HK-2 (cell line): ENCODE data around the gene MTLN.
"Not testable (repeated sequence)": the region's sequence is repeated elsewhere in the genome, so short reads cannot be mapped to it uniquely, and the experiment has no call there.

ENCODE experiments used
- DNase-seq: peaks from one replicate; pipeline ENCODE4 v3.0.0-alpha.2; 2018; ENCODE audit not compliant: unreplicated experiment

MTLN gene

GRCh38 chr2:110204408-110205385 is 7.7 kb downstream of the MTLN start, which contains the start of gene NPHP1:
Gene NPHP1 (minus strand): TSS chr2:110205013. CDS start chr2:110204968, 45 bp downstream.
- peak; percentile 87 for DNase-seq

- no peak for DNase-seq
Observed at GRCh38 chr2:110198016-110198415, 14.3 kb downstream of the MTLN start.

- no peak for DNase-seq
Observed at GRCh38 chr2:110197452-110197851, 14.9 kb downstream of the MTLN start.

- not testable (repeated sequence) for DNase-seq
Observed at GRCh38 chr2:110190169-110190568, 22.2 kb downstream of the MTLN start.

GRCh38 chr2:110182449-110182848 is 29.9 kb downstream of the MTLN start:
- DNase-seq: no peak

GRCh38 chr2:110180036-110180435 is 32.3 kb downstream of the MTLN start:
- DNase-seq: no peak

- no peak for DNase-seq
Observed at GRCh38 chr2:110173523-110173922, 38.8 kb downstream of the MTLN start.

- DNase-seq: no peak
Observed at GRCh38 chr2:110172506-110172905, 39.8 kb downstream of the MTLN start.

GRCh38 chr2:110170102-110170501 is 42.2 kb downstream of the MTLN start:
- no peak for DNase-seq

GRCh38 chr2:110167326-110168000 is 44.9 kb downstream of the MTLN start:
- DNase-seq: no peak

GRCh38 chr2:110166266-110166665 is 46.1 kb downstream of the MTLN start:
- DNase-seq: no peak
